Measurements from ENCODE around the gene PNKD. TPM values are rescaled to one million over a fixed set of nuclear protein-coding genes. Genes with fewer than 3 reads are reported as not detected.

The PNKD gene
- total and polyA plus RNA-seq, 3 donors from 2014 or later, result 79.3 to 90.7 (median 84.2) TPM

- intact Hi-C loops (cut with DNase I; ENCODE audit: low total_unique reads), result no loop called here
- Histone ChIP-seq H3K27me3 (no peaks in the 10 kb centered on the region), H3K4me1 (no peaks in the 10 kb centered on the region), H3K4me3 (no peak overlapping the region), H3K36me3 (ENCODE audit: low read depth, missing control alignments) (peaks cover 3% of the 10 kb centered on the region), H3K9me3 (no peaks in the 10 kb centered on the region), H3K27ac (peak overlapping the region in 1 of 2 donors; percentile 36)
- DNase-seq, result no peak
- TF ChIP-seq CTCF (IDR thresholded peaks at IDR 0.05) (no peak), POLR2A (IDR thresholded peaks at IDR 0.05) (no peak)
- 63 to 73% methylated on average over 5 of the region's 5 CpGs for WGBS, 2 donors
Observed at GRCh38 chr2:218253232-218253625, 17.1 kb upstream of the PNKD start.

- DNase-seq, result no peak
- no peaks in the 10 kb centered on the region for H3K27me3 ChIP-seq
- 80 to 82% methylated on average over 6 of the region's 6 CpGs for WGBS, 2 donors
- no peaks in the 10 kb centered on the region for H3K36me3 ChIP-seq (ENCODE audit: low read depth, missing control alignments)
- intact Hi-C loops (cut with DNase I; ENCODE audit: low total_unique reads), result no loop called here
- no peak overlapping the region for H3K4me3 ChIP-seq
- TF ChIP-seq POLR2A (IDR thresholded peaks at IDR 0.05) (no peak), CTCF (IDR thresholded peaks at IDR 0.05) (no peak)
- no peak overlapping the region for H3K27ac ChIP-seq
- no peaks in the 10 kb centered on the region for H3K9me3 ChIP-seq
- H3K4me1 ChIP-seq, result peaks cover 20% of the 10 kb centered on the region
Observed at GRCh38 chr2:218255446-218255845, 14.9 kb upstream of the PNKD start.

GRCh38 chr2:218256612-218257350 lies 13.5 kb upstream of the PNKD start:
- H3K4me3 ChIP-seq, result no peak overlapping the region
- no peak for DNase-seq
- intact Hi-C loops (cut with DNase I; ENCODE audit: low total_unique reads), result no loop called here
- H3K27ac ChIP-seq, result peak overlapping the region in 1 of 2 donors; percentile 41
- WGBS, 2 donors, result 93% methylated on average over 12 to 13 of the region's 13 CpGs
- TF ChIP-seq CTCF (IDR thresholded peaks at IDR 0.05) (no peak), POLR2A (IDR thresholded peaks at IDR 0.05) (no peak)
- no peaks in the 10 kb centered on the region for H3K36me3 ChIP-seq (ENCODE audit: low read depth, missing control alignments)
- H3K9me3 ChIP-seq, result no peaks in the 10 kb centered on the region
- no peaks in the 10 kb centered on the region for H3K27me3 ChIP-seq
- peaks cover 33% of the 10 kb centered on the region for H3K4me1 ChIP-seq

GRCh38 chr2:218257390-218257981 lies 12.8 kb upstream of the PNKD start:
- intact Hi-C loops (cut with DNase I; ENCODE audit: low total_unique reads), result no loop called here
- H3K27me3 ChIP-seq, result no peaks in the 10 kb centered on the region
- no peak overlapping the region for H3K4me3 ChIP-seq
- H3K9me3 ChIP-seq, result no peaks in the 10 kb centered on the region
- TF ChIP-seq CTCF (IDR thresholded peaks at IDR 0.05) (peak in 2 of 3 experiments; percentile 39 to 57), POLR2A (IDR thresholded peaks at IDR 0.05) (no peak)
- no peaks in the 10 kb centered on the region for H3K36me3 ChIP-seq (ENCODE audit: low read depth, missing control alignments)
- H3K4me1 ChIP-seq, result peaks cover 39% of the 10 kb centered on the region
- H3K27ac ChIP-seq, result peak overlapping the region in 1 of 2 donors; percentile 41
- peak; percentile 47 for DNase-seq
- 65 to 70% methylated on average over 6 to 8 of the region's 8 CpGs for WGBS, 2 donors
